A673 (cell line): Measurements from ENCODE around the gene PARVA. TPM values are rescaled to one million over a fixed set of nuclear protein-coding genes. Genes with fewer than 3 reads are reported as not detected.

ENCODE experiments used
- BruUV-seq: library from RNA; stranded (reverse); fragments of 400-500 nt; replicated peaks from 2 replicates; lab custom pipeline; 2021; lab: Mats Ljungman, UMichigan
- CTCF ChIA-PET: fragments of 300-600 bp; sonication (Branson Sonifier 250); formaldehyde crosslinking; loops from one replicate; lab custom pipeline; 2022; ENCODE audit warnings: antibody characterized with exemption; lab: Charles Lee
- POLR2A ChIA-PET: fragments of 300-600 bp; sonication (Branson Sonifier 250); formaldehyde crosslinking; loops from one replicate; lab custom pipeline; 2022; ENCODE audit warnings: antibody characterized with exemption; ENCODE audit not compliant: low non-redundant PET; lab: Charles Lee
- DNase-seq: peaks from one replicate; pipeline ENCODE4 v3.0.0-alpha.2; 2015; ENCODE audit warnings: low spot score
- H3K27ac ChIP-seq: fragments of 200-600 bp; sonication (generic); 2 replicates; pipeline ENCODE4 v1.5.1; 2016; ENCODE audit warnings: mixed run types, low read depth, mild to moderate bottlenecking, mixed read lengths, antibody characterized with exemption, low read length; ENCODE audit not compliant: poor library complexity, severe bottlenecking
- H3K27me3 ChIP-seq: fragments of 200-600 bp; sonication (generic); replicated peaks from 2 replicates; pipeline ENCODE4 v1.6.1; 2017; ENCODE audit warnings: mixed run types, low read depth, mild to moderate bottlenecking, mixed read lengths, antibody characterized with exemption, low read length; ENCODE audit not compliant: insufficient read depth, poor library complexity
- H3K36me3 ChIP-seq: fragments of 200-600 bp; sonication (generic); 2 replicates; pipeline ENCODE4 v1.6.1; 2016; ENCODE audit warnings: mixed run types, mild to moderate bottlenecking, mixed read lengths, antibody characterized with exemption, low read length; ENCODE audit not compliant: insufficient read depth, poor library complexity, severe bottlenecking
- H3K4me1 ChIP-seq: fragments of 200-600 bp; sonication (generic); 2 replicates; pipeline ENCODE4 v1.6.1; 2017; ENCODE audit warnings: mixed run types, mild to moderate bottlenecking, mixed read lengths, antibody characterized with exemption, low read length; ENCODE audit not compliant: insufficient read depth, poor library complexity, severe bottlenecking
- H3K4me3 ChIP-seq: fragments of 200-600 bp; sonication (generic); 2 replicates; pipeline ENCODE4 v1.5.1; 2016; ENCODE audit warnings: low read depth, mixed run types, mild to moderate bottlenecking, mixed read lengths, low read length; ENCODE audit not compliant: poor library complexity, severe bottlenecking
- H3K9me3 ChIP-seq: fragments of 200-600 bp; sonication (generic); 2 replicates; pipeline ENCODE4 v1.6.1; 2016; ENCODE audit warnings: mixed run types, low read depth, mild to moderate bottlenecking, mixed read lengths, antibody characterized with exemption, low read length; ENCODE audit not compliant: poor library complexity, severe bottlenecking
- CTCF ChIP-seq: fragments of 300-800, 200-600 bp; sonication (generic); conservative IDR thresholded peaks from 2 replicates; pipeline ENCODE4 v1.5.1; 2017; ENCODE audit warnings: low read depth, mild to moderate bottlenecking, antibody characterized with exemption, low read length, moderate library complexity, mixed read lengths
- EZH2 ChIP-seq: fragments of 200-600 bp; sonication (generic); IDR thresholded peaks from 2 replicates; pipeline ENCODE4 v1.6.1; 2017; ENCODE audit warnings: borderline replicate concordance, low read depth, mild to moderate bottlenecking, mixed read lengths, antibody characterized with exemption, low read length; ENCODE audit not compliant: poor library complexity, severe bottlenecking
- intact Hi-C: fragments of 100-400 bp; cut with micrococcal nuclease; formaldehyde crosslinking; loops from one replicate; pipeline ENCODE4 v1.10.0; 2022; ENCODE audit not compliant: unreplicated experiment
- total RNA-seq: library from RNA; stranded (reverse); gene quantifications from 2 replicates; pipeline ENCODE4 v1.2.3, GENCODE V29; 2021

PARVA gene
- total RNA-seq, 1 experiment from 2014 or later, result 15.2 TPM

DNA sequence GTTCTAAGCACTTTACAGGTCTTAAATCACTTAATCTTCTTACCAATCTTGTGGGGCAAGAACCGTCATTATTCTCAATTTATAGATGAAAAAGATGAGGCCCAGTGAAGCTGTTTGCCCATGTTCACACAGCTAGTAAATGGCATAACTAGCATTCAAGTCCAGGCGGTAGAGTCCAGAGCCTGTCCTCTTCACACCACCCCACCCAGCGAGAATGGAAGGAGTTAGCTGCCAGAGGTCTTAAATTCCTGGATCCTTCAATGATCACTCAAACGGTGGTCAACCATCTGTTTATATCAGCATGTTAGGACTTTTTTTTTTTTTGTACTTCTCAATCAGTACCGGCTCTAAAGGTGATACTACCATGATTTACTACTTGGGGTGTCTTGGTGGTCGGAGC, 43.3 kb downstream of the PARVA start:
- ChIA-PET CTCF (no interaction called here), POLR2A (no interaction called here)
- DNase-seq, result no peak
- BruUV-seq, result no TSS peak
- Histone ChIP-seq H3K27ac (no peak overlapping the region), H3K4me1 (peaks cover 24% of the 10 kb centered on the region), H3K36me3 (no peaks in the 10 kb centered on the region), H3K4me3 (no peak overlapping the region), H3K9me3 (no peaks in the 10 kb centered on the region), H3K27me3 (no peaks in the 10 kb centered on the region)
- TF ChIP-seq CTCF (no peak), EZH2 (no peak)
- intact Hi-C loops, result no loop called here

- H3K27ac ChIP-seq, result no peak overlapping the region
- no peaks in the 10 kb centered on the region for H3K9me3 ChIP-seq
- H3K36me3 ChIP-seq, result no peaks in the 10 kb centered on the region
- TF ChIP-seq EZH2, result no peak
- no peak for TF ChIP-seq CTCF
- H3K4me1 ChIP-seq, result peaks cover 18% of the 10 kb centered on the region
- ChIA-PET POLR2A (no interaction called here), CTCF (no interaction called here)
- DNase-seq, result no peak
- H3K4me3 ChIP-seq, result no peak overlapping the region
- BruUV-seq, result no TSS peak
- intact Hi-C loops, result no loop called here
- no peaks in the 10 kb centered on the region for H3K27me3 ChIP-seq
Observed at GRCh38 chr11:12421386-12421785, 44.0 kb downstream of the PARVA start.

DNA sequence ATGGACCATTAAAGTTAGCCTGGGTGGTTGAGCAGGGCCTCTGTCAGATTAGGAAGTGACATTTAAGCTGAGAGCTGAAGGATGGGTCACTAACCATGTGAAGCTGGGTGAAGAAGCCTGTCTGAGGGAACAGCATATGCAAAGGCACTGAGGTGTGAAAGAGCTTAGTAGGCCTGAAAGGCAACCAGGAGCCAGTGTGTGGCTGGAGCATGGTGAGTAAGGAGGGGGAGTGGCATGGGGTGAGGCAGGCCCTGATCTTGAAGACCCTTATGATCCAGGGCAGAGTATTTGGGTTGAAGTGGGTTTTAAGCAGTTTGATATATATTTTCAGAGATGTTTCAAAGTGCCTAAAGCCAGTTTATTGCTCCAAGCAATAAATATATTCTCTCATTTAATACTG, 48.8 kb downstream of the PARVA start:
- ChIA-PET POLR2A (no interaction called here), CTCF (no interaction called here)
- Histone ChIP-seq H3K27ac (no peak overlapping the region), H3K4me1 (peaks cover 7% of the 10 kb centered on the region), H3K27me3 (no peaks in the 10 kb centered on the region), H3K9me3 (no peaks in the 10 kb centered on the region), H3K36me3 (no peaks in the 10 kb centered on the region), H3K4me3 (no peak overlapping the region)
- BruUV-seq, result no TSS peak
- TF ChIP-seq EZH2, result no peak
- no peak for TF ChIP-seq CTCF
- intact Hi-C loops, result no loop called here
- DNase-seq, result no peak
